Stimulated activated CD8-positive, alpha-beta memory T cell treated with anti-CD3 and anti-CD28 coated beads, Interleukin-12 subunit alpha, Interleukin-12 subunit beta, amount 100 ng/mL, for 1 hour (primary cell): ENCODE measurements around the gene MSH4.
"Not testable (repeated sequence)": the region's sequence is repeated elsewhere in the genome, so short reads cannot be mapped to it uniquely, and the experiment has no call there.

Experiments used
- DNase-seq: peaks from one replicate; pipeline ENCODE4 v3.0.0-alpha.2; 2020; ENCODE audit warnings: low read depth

The MSH4 gene

DNA sequence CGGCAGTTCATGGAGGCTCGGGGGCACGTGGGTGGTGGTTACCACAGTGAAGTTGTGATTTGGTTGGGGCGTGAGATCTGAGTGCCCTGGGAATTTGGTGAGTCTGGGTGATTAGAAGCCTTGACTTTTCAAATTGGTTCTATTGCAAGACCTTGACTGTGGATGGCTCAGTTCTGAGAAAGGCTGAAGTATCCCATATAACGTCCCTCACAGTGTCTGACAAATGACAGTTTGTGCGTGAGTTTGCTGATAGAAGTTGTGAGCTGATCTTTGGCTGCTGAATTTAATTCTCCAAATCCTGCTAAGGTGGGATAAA is 549 bp downstream of the MSH4 start:
- no peak for DNase-seq

DNA sequence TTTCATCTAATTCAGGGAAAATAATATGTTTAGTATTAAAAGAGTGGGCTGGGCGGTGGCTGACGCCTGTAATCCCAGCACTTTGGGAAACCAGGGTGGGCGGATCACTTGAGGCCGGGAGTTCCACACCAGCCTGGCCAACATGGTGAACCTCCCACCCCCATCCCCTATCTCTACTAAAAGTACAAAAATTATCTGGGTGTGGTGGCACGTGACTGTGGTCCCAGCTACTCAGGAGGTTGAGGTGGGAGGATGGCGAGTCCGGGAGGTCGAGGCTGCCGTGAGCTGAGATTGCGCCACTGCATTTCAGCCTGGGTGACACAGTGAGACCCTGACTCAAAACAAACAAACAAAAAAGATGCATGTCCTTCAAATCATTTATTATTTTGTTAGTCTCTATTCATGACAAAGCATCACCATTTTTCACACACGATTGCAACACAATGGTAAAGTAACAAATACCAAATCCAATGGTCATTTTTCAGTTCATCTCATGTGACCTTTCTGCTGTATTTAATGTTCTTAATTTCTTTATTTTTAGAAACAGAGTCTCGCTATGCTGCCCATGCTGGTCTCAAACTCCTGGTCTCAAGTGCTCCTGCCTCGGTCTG is 1.0 kb downstream of the MSH4 start:
- no peak for DNase-seq

DNA sequence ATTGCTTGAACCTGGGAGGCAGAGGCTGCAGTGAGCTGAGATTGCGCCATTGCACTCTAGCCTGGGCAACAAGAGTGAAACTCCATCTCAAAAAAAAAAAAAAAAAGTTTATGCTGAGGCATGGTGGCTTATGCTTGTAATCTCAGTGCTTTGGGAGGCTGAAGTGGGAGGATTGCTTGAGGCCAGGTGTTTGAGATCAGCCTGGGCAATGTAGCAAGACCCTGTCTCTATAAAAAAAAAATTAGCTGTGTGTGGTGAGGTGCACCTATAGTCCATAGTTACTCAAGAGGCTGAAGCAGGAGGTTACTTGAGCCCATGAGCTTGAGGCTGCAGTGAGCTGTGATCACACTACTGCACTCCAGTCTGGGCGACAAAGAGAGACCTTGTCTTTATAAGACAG is 4.8 kb downstream of the MSH4 start:
- not testable (repeated sequence) for DNase-seq

DNA sequence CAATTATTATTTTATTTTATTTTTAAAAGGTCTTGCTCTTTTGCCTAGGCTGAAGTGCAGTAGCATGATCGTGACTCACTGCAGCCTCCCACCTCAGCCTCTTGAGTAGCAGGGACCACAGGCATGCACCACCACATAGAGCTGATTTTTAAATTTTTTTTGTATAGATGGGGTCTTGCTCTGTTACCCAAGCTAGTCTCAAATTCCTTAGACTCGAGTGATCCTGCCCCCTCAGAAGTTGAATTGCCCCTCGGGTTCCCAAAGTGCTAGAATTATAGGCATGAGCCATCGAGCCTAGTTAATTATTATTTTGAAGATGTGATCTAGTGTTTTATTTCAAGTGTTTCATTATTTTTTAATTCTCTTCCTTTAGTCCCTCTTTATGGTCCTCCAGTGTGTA is 12.2 kb downstream of the MSH4 start:
- no peak for DNase-seq

DNA sequence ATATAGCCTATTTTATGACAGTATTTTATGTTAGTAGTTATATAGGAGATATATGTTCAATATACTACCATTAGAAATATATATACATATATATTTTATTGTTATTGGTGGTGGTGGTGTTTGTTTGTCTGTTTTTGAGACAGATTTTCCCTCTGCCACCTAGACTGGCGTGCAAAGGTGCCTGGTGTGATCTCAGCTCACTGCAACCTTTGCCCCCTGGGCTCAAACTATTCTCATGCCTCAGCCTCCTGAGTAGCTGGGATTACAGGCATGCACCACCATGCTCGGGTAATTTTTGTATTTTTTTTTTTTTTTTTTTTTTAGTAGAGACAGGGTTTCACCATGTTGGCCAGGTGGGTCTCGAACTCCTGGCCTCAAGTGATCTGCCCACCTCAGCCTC is 13.4 kb downstream of the MSH4 start:
- not testable (repeated sequence) for DNase-seq

DNA sequence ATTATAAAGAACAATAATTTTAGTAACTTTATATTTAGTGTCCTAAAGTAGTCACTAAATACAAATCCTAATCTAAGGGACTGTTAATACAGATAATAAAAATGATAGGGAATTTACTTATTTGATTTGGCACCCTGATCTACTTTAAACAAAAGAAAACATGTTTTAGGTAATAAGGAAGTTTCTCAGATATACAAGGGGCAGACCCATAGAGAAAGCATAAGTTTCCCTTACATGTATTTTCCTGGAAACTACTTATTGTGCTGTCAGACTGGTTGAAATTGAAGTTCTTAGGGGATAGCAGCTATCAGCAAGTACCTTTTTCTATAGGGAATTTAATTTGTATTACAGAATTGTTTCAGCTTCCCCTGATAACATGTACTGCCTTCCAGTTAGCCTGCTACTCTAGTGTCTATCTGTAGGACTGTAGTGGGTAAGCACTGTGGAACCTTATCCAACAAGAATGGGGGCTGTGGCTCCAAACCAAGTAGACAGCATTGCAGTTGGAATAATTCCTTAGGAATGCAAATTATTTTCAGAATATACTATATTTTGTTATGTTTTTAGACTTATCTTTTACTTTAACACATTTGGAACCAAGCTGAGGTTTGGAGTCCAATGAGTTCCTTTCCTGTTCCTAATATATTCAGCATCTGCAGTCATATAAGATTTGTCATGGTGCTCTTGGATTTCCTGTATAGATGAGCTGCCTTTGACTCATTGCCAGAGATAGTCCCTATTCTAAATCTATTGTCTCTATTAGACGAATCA is 14.7 kb downstream of the MSH4 start:
- DNase-seq: no peak

DNA sequence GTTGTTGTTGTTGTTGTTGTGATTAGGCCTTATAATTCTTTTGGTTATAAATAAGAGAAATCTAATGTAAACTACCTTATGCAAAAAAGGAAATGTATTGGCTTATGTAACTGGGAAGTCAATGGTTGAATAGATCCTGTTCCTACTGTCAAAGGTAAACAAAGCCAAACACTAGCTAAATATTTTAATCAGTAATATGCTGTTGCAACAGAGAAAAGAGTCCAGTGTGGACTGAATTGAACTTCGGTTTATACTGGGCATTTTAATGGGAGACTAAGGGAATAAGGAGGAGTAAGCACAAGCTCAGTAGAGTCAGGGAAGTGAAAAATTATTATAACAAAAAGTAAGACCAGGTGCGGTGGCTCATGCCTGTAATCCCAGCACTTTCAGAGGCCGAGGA is 15.4 kb downstream of the MSH4 start:
- no peak for DNase-seq

DNA sequence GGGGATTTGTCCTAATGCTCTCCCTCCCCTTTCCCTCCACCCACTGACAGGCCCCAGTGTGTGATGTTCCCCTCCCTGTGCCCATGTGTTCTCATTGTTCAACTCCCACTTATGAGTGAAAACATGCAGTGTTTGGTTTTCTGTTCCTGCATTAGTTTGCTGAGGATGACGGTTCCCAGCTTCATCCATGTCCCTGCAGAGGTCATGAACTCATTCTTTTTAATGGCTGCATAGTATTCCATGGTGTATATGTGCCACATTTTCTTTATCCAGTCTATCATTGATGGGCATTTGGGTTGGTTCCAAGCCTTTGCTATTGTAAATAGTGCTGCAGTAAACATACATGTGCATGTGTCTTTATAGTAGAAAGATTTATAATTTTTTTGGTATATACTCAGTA is 26.9 kb downstream of the MSH4 start:
- not testable (repeated sequence) for DNase-seq

DNA sequence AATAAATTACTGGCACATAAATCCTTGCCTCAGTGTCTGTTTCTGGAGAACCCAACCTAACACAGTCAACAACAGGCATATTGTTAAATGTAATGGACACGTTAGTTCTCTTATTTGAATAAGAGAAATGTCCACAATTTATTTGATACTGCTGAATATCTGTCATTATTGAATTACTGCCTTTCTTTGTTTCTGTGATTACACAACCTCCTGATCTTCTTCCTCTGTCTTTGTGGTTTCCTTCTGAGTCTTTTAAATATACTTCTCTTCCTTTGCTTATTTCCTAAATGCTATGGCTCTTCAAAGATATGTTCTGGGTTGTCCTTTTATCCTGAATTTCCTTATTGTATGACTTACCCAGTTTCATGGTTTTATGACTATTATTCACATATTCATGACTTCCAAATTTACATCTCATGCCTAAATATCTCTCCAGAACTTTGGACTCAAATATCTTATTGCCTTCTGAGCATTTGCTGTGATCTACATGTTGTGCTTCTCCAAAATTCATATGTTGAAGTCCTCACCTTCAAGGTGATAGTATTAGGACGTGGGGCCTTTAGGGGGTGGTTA is 39.9 kb downstream of the MSH4 start:
- DNase-seq: no peak

DNA sequence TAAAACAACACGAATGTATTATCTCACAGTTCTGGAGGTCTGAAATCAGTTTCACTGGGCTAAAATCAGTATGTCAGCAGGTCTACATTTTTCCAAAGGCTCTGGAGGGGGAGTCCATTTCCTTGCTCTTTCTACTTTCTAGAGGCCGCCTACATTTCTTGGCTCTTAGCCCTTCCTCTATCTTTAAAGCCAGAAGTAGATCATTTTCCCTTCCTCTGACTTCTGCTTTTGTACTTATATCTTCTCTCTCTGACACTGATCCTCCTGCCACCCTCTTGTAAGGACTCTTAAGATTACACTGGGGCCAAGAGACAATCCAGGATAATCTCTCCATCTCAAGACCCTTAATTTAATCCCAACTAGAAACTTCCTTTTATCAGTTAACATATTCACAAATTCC is 41.4 kb downstream of the MSH4 start:
- DNase-seq: no peak

DNA sequence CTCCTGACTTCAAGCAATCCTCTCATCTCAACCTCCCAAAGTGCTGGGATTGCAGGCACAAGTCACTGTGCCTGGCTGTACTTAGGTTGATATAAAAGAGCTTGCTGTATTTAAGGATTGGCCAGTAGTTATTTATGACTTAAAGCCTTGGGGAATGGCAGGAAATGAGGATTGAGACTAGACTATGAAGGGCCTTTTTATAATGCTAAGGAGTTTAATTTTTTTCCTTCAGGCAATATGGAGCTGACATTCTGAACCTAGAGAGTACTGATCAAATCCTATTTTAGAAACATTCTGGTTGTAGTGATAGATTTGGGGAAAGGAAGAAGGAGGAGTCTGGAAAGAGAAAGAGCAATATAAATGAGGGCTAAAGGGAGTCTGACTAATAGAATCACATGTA is 44.7 kb downstream of the MSH4 start:
- no peak for DNase-seq

DNA sequence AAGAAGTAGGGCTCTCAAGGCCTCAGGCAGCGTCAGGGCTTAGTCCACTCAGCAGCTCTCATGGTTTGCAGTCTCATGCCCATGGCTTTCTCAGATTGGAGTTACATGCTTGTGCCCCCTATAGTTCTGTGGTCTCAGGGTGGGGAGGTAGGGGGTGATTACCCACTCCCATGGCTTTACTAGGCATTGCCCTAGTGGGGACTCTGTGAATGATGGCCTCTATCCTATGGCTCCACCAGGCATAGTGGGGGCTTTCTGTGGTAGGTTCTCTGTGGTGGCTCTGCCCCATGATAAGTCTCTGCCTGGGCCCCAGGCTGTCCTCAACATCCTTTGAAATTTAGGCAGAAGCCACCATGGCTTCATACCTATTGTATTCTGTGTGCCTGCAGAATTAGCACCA is 48.9 kb downstream of the MSH4 start:
- DNase-seq: no peak

DNA sequence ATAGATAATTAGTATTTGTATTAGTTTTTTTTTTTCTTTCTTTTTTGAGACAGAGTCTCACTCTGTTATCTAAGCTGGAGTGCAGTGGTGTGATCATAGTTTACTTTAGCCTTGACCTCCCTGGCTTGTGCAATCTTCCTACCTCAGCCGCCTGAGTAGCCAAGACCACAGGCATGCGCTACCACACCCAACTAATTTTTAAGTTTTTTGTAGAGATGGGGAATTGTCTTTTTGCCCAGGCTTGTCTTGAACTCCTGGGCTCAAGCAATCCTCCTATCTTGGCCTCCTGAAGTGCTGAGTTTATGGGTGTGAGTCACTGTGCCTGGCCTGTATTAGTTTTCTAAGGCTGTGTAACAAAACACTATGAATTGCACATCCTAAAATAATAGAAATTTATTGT is 58.3 kb downstream of the MSH4 start:
- no peak for DNase-seq

DNA sequence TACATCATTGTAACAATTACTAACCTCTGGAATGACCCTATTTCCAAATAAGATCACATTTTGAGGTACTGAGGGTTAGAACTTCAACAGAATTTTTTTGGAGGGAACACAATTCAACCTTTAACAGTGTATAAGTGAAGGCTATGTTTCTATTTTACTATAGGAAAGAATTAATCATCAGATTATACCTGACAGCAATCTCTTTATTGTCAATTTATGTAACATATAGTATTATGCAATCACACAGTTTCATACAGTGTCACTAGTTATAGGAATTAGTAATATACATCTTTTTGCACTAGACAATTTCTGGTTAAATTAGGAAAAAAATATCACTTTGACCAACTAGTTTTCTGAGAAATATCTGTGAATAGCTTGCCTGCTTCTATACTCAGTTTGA is 59.1 kb downstream of the MSH4 start:
- no peak for DNase-seq

DNA sequence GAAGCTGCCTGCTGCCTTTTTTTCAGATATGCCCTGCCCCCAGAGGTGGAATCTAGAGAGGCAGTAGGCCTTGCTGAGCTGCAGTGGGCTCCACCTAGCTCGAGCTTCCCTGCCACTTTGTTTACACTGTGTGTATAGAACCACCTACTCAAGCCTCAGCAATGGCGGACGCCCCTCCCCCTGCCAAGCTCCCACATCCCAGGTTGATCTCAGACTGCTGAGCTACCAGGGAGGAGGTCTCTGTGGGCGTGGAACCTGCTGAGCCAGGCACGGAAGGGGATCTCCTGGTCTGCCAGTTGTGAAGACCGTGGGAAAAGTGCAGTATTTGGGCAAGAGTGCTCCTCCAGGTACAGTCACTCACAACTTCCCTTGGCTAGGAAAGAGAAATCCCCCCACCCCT is 65.1 kb downstream of the MSH4 start:
- no peak for DNase-seq

DNA sequence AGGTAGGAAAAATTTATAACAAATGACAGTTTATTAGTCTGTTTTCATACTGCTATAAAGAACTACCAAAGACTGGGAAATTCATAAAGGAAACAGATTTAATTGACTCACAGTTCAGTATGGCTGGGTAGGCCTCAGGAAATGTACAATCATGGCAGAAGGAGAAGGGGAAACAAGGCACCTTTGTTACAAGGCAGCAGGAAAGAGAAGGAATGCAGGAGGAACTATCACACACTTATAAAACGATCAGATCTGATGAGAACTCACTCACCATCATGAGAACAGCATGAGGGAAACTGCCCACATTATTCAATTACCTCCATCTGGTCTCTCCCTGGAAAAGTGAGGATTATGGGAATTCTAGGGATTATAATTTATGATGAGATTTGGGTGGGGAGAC is 74.3 kb downstream of the MSH4 start:
- DNase-seq: no peak

DNA sequence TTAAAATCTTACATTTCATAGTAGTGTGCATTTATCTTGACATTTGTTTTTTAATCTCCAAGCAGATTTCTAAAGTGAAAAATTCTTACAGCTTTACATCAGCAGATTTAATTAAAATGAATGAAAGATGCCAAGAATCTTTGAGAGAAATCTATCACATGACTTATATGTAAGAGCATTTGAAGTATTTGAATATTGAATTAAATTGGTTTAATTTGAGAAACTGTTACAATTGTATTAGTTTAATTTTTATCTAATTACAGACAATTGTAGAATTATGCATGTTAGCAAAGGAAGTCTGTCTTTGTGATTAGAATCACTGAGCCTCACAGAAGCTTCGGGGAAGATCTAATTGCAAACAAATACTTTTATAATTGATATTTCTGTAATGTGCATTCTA is 83.3 kb downstream of the MSH4 start:
- DNase-seq: no peak

DNA sequence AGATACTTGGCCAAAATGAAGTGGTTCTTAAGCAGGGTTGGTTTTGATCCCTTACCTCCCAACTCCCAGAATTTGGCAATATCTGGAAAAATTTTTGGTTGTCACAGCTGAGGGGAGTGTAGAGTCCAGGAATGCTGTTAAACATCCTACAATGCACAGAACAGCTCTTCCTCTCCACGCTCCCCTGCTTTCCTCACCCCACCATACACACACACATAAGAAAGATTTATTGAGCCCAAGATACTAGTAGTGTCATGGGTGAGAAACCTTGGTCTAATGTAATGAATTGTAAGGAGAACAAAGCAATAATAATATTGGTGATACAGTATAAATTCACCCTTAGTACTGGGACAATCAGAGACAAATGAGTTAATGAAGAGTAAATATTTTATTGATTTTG is 87.8 kb downstream of the MSH4 start:
- no peak for DNase-seq

DNA sequence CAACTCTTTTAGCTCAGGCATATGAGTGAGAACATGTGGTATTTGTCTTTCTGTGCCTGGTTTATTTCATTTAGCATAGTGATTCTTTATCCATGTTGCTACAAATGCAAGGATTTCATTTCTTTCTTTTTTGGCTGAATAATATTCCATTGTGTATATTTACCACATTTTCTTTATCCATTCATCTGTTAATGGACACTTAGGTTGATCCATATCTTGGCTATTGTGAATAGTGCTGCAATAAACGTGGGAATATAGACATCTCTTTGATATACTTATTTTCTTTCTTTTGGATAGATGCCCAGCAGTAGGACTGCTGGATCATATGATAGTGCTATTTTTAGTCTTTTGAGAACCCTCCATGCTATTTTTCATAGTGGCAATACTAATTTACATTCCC is 104.7 kb downstream of the MSH4 start:
- DNase-seq: no peak

DNA sequence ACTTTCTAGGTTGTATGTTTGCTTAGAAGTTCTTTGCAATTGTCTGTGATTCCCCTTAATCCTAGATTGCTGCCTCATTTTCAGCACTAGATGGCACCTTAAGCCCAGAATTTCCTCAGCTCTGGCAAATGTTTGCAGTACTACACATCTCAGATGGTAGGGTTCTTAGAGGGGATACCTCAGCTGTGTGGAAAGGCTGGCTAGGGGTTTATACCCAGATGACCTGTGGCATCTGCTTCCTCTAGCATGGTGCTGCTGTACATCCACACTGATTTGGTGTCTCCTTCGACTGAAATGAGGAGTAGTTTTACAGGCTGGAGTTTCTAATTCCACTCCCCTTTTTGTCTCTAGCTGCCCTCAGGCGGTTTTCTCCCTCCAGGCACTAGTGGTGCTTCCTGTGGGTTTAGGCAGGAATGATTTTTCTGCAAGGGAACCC is 112.1 kb downstream of the MSH4 start:
- no peak for DNase-seq

DNA sequence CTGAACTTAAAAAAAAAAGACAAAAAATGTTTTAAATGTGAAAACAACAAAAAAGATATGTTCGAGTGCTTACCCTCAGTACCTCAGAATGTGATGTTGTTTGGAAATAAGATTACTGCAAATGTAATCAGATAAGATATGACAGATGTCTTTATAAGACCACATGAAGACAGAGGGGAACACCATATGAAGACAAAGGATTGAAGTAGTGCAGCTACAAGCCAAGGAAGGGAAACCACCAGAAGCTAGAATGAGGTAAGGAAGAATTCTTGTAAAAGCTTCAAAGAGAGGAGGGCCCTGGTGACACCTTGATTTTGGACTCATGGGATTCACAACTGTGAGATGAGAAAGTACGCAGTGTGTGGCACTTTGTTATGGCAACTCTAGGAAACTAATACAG is 120.2 kb downstream of the MSH4 start:
- no peak for DNase-seq

DNA sequence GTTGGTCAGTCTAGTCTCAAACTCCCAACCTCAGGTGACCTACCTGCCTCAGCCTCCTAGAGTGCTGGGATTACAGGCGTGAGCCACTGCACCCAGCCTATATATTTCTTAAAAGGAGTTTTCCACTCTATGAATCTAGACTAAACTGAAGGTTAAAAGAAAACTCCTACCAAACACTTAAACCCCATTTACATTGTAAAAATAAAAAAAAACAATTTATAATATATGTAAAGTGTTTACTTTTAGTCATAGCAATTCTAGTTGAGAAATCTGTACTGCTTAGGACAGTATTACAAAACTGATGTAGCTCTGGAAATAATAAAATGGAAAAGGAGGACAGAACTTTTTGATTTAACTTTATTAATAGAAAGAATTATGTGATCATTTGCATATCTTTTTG is 126.0 kb downstream of the MSH4 start:
- DNase-seq: no peak

DNA sequence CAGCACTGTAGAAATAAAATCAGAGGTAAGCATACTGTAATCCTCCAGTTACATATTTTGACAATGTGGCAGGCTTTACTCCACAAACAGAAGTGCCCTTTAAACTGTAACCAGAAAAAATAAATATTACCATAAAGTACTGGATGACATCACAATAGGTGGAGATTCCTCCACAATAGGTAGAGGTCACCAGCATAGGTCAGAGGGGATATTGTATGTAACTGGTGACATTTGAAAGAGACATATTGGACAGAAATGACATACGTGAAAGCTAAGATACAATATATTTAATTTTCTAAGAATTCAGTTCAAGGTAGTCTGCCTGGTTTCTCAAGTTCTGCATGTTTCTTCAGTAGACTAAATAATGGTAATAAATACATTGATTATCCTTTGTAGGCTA is 135.6 kb downstream of the MSH4 start, which contains the start of gene ASB17:
TSS of gene ASB17 (minus strand) at position 101 of the 400 bp plus-strand sequence. CDS start 113 bp downstream, outside the sequence.
- DNase-seq: no peak

DNA sequence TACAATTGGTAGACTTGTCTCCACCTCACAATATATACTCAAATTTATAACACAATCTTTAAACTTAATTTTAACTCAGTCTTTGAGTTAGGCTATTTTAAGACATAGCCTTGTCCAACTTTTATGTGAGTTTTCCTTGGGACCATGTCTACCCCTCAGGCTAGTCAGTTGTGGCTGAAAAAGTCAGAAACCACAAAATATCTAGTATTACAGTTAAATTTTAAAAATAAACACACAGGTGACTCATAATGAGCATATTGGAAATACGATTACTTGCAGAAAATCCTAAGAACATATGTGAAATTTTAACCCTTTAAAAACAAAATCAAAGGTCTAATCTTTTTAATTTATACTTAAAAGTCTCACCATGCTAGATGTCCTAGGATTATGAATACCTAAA is 140.4 kb downstream of the MSH4 start:
- DNase-seq: no peak
